T-helper 2 cell treated with Interferon-gamma antibody and Interleukin-4, amounts not matched to agents 100 ng/mL and 5 ng/mL, for 36 hours (primary cell): Measurements from ENCODE around the gene FLAD1. TPM values are rescaled to one million over a fixed set of nuclear protein-coding genes. Genes with fewer than 3 reads are reported as not detected.
"Not testable (repeated sequence)": the region's sequence is repeated elsewhere in the genome, so short reads cannot be mapped to it uniquely, and the experiment has no call there.

Experiments used
- intact Hi-C: fragments of 100-400 bp; cut with micrococcal nuclease; formaldehyde crosslinking; loops from one replicate; pipeline ENCODE4 v1.15.1; 2023
- total RNA-seq: library from RNA; stranded (reverse); gene quantifications from 2 replicates; pipeline ENCODE4 v1.2.3, GENCODE V29; 2022

FLAD1 gene
- total RNA-seq, 1 donor from 2014 or later, result 50.3 TPM

DNA sequence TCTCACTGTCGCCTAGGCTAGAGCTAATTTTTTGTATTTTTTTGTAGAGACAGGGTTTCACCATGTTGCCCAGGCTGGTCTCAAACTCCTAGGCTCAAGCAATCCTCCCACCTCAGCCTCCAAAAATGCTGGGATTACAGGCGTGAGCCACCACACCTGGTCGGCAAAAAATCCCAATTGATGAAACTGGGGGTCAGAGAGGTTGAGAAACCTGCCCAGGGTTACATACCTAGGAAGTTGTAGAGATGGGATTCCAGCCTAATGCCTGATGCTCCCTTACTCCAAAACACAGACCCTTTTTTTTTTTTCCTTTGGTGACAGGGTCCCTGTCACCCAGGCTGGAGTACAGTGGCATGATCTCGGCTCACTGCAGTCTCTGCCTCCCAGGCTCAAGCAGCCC lies 3.6 kb downstream of the FLAD1 start:
- intact Hi-C loops, result not testable (repeated sequence)

DNA sequence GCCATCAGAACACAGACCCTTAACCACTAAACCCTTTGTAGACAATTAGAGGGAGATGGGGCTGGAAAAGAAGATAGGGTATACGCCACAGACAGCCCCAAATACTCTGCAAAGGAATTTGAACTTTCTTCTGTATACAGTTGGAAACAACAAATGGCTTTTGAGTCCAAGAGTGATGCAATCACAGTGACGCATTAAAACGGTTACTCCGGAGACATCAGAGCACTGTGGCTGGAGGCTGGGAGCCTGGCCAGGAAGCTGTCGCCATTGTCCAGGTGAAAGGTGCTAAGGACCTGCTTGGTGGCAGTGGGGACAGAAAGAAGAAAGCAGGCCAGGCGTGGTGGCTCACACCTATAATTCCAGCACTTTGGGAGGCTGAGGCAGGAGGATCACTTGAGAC lies 4.2 kb downstream of the FLAD1 start:
- intact Hi-C loops, result no loop called here

GRCh38 chr1:154988058-154988954 lies 5.2 kb downstream of the FLAD1 start:
- intact Hi-C loops, result no loop called here

GRCh38 chr1:154989195-154989860 lies 6.2 kb downstream of the FLAD1 start:
- intact Hi-C loops, result no loop called here

GRCh38 chr1:154990276-154990675 lies 7.1 kb downstream of the FLAD1 start:
- intact Hi-C loops, result no loop called here

GRCh38 chr1:154992721-154993571 lies 9.8 kb downstream of the FLAD1 start:
- intact Hi-C loops, result no loop called here

- intact Hi-C loops, result no loop called here
Observed at GRCh38 chr1:154993572-154994268, 10.6 kb downstream of the FLAD1 start, which contains the start of gene LENEP. TSS of gene LENEP (plus strand) at chr1:154993586. CDS start at chr1:154993608, 22 bp downstream.

DNA sequence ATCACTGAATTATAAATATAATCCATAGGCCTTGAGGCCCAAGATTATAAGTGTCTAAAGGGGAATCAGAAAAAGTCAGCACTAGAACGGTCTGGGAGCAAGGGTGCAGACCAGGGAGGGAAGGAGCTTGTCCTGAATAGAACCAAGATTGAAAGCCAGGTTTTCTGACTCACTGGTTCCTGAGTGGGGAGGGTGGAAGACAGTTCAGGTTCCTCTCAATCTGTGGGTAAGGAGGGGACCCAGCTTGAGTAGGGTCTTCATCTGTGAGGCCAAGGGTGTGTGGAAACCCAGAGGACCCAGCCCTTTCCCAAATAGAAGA lies 11.1 kb downstream of the FLAD1 start:
- intact Hi-C loops, result no loop called here

GRCh38 chr1:154994591-154994990 lies 11.4 kb downstream of the FLAD1 start:
- intact Hi-C loops, result no loop called here

DNA sequence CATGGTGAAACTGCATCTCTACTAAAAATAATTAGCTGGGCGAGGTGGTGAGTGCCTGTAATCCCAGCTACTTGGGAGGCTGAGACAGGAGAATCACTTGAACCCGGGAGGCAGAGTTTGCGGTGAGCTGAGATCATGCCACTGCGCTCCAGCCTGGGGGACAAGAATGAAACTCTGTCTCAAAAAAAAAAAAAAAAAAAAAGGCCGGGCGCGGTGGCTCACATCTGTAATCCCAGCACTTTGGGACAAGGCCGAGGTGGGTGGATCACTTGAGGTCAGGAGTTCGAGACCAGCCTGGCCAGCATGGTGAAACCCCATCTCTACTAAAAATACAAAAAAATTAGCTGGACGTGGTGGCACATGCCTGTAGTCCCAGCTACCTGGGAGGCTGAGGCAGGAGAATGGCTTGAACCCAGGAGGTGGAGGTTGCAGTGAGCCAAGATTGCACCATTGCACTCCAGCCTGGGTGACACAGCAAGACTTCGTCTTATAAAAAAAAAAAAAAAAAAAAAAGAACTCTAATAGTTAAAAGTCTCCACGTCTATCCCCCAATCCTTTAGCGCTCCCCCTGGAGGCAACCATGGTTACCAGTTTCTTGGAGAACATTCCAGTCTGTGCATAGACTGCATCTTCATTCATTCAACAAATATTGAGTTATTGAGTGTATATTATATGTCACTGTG lies 12.3 kb downstream of the FLAD1 start:
- intact Hi-C loops, result not testable (repeated sequence)

DNA sequence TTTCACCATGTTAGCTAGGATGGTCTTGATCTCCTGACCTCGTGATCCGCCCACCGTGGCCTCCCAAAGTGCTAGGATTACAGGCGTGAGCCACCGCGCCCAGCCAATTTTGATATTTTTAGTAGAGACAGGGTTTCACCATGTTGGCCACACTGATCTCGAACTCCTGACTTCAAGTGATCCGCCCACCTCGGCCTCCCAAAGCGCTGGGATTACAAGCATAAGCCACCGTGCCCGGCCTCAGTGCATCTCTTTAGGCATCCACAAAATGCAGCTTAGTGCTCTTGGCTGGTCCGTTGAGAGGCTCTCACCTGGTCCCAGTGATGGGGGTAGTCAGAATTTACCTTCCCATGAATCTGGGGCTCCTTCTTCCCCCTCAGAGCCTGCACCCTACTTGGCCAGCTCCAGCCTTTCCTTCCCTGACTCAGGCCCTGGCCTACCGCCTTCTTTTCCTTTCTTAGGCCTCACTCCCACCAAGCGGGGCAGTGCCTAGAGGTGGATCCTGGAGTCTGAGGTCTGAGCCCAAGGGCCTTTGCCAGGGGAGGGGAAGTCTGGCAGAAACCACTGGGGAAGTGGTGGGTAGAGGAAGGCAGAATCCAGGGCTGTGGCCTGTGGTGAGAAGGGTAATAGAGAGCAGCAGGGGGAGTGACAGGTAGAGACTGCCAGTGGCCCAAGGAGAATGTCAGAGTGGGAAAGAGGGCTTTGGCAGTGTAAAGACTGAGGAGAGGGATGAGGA lies 14.0 kb downstream of the FLAD1 start:
- intact Hi-C loops, result no loop called here

DNA sequence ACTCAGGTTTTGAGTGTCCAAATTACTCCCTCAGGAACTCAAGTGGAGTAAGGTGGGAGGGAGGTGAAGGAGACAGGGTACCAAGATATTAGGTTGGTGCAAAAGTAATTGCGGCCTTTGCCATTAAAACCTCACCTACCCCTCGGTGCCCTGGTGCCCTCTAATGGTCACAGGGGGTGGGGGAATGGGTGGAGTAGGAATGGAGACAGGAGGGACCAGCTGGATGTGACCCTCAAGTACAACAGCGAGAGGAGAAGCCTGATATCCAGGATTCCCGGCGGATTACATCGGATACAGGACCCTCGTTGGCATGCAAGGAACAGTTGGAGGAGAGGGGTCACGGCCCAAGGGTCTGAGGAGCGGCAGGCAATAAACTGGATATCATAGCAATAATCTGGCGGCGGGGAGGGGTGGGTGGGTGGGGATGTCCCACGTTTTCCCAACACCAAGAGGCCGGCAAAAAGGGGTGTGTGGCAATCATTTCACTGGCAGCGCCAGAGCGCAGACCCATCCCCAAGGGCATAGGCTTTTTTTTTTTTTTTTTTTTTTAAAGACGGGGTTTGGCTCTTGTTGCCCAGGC lies 15.1 kb downstream of the FLAD1 start:
- intact Hi-C loops, result loop anchor here (2.0 kb wide), 1 partner anchor 53 kb away; the partner anchor contains the start of gene ADAM15

- intact Hi-C loops, result loop anchor here (1.0 to 2.0 kb wide), 2 partner anchors 18 to 52 kb away; partner anchors contain the start of gene ADAM15
Observed at GRCh38 chr1:154998818-154999570, 15.8 kb downstream of the FLAD1 start.

DNA sequence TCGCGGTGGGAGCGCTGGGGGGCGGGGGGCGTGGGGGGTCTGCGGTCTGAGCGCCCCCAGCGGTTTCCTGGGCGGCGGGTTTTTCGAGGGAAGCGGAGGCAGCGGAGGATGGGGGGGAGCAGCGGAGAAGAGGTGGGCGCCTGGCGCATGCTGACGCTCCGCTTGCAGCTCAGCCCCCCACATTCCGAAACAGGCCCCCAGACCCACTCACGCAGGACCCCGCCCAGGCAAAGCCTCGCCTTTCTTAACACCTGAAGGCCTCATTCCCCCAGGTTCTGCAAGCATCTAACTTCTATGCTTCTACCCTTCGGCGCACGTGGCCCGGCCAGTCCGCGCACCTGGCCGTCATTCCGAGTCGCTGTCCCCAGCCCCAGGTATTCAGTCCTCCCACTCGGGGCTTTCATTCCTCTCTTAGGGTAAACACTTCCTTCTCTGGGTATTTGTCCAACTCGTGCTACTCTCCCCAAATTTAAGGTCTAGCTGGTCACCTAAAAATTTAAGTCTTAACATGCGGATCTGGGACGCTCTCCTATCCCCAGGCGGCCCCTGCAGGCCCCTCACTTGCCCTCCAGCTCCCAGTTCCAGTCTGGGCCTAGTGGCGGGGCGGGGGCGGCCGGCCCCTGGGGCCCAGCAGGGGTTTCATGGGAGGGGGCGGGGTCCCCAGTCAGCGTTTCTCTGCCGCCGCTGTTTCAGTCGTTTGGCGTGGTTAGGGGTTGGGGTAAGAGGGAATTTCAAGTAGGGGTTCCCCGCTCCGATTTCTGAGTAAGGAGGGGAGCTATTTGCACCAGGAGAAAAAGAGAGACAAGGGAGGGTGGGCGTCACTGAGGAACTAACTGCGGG lies 16.6 kb downstream of the FLAD1 start:
- intact Hi-C loops, result loop anchor here (1.0 to 5.0 kb wide), 3 partner anchors 18 to 1503 kb away; partner anchors contain the start of genes ADAM15 and MEF2D

DNA sequence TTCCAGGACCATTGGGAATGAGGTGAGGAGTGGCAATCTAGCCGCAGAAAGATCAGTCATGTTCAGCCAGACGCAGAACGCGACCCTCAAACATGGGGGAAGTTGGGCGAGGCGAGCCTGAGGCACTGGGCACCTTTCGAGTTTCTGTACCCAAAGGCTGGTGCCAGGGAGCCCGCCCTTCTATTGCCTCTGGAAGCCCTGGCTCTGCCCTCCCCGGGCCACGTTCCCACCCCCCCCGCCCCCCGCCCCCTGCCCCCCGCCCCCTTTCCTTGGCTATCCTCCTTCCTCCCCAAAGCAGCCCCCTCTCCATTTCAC lies 17.2 kb downstream of the FLAD1 start:
- intact Hi-C loops, result loop anchor here (5.0 kb wide), 1 partner anchor 1502 kb away; the partner anchor contains the start of gene MEF2D

DNA sequence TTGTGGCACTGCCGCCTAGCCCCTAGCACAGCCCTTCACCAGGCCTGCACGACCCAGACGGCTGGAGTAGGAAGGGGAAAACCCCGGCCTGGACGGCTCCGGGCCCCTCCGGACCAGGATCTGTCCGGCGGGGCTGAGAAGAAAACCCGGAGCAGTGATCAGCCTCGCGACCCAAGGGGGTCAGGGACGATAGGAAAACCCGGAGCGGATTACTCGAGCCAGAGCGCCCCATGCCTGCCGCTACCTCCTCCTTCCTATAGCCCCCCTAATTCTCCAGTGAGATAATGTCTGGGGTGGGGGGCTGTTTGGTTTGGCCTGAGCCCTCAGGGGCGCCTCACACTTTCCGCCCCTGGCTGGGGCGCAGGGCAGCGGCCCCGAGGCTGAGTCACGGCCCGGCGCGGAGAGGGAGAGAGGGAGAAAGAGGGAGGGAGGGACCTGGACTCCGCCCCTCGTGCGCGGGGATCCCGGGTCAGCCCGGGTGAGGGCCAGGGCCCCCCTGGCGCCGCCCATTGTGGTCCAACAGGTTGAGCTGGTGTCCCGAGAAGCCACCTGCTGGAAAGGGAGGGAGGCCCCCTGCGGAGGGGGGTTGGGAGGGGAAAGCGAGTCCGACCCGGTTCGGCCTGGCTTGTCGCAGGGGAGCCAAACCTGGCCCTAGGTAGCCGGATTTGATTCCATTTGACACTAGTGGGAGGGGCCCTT lies 17.7 kb downstream of the FLAD1 start:
- intact Hi-C loops, result loop anchor here (1.0 to 5.0 kb wide), 4 partner anchors 18 to 1501 kb away; partner anchors contain the start of genes FLAD1 and MEF2D

- intact Hi-C loops, result loop anchor here (1.0 to 5.0 kb wide), 4 partner anchors 18 to 1501 kb away; partner anchors contain the start of genes FLAD1 and MEF2D
Observed at GRCh38 chr1:155001425-155001674, 18.2 kb downstream of the FLAD1 start.
